GM12872 (cell line): ENCODE measurements around the gene IL17A.

Experiments
- TF ChIP-seq, protein P1 (sequence below): IDR thresholded peaks from 3 replicates; pipeline ENCODE4 v1.5.1; 2011; ENCODE audit warnings: low read depth, mild to moderate bottlenecking, low read length, moderate library complexity; ENCODE audit not compliant: insufficient read depth

IL17A gene

DNA sequence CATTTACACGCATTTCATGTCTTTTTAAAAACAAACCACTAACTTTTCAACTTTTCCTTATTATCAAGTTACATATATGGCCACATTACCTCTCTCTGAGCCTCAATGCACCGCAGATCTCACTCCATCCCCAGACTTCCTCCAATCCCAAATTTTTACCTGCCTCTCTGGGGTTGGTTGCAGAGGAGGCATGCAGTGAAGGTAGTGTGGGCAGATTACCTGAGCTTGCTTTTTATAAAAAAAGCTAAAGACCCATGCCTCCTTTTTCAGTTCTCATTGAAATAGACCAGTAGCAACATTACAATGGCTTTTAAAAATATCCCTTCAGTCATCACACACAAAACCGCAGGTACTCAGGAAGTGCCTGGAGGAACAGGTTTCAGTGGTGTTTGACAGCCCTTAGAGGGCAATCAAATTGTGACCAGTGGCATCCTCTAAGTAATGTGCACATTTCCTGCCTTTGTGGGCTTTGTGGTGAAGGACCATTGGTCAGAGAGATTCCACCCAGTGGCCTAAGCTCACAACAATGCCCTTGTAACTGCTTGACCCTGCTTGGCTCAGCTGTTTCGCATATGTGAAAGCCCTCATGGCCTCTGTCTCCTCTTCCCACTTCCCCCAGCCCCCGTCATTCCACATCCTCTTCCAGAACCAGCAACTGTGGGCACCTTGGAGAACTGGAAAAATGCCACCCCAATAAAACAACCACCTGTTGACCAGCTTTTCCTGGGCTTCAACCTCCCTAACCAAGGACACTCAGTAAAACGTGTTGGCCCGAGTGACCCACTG is 30.2 kb upstream of the IL17A start:
- TF ChIP-seq, protein P1, sequence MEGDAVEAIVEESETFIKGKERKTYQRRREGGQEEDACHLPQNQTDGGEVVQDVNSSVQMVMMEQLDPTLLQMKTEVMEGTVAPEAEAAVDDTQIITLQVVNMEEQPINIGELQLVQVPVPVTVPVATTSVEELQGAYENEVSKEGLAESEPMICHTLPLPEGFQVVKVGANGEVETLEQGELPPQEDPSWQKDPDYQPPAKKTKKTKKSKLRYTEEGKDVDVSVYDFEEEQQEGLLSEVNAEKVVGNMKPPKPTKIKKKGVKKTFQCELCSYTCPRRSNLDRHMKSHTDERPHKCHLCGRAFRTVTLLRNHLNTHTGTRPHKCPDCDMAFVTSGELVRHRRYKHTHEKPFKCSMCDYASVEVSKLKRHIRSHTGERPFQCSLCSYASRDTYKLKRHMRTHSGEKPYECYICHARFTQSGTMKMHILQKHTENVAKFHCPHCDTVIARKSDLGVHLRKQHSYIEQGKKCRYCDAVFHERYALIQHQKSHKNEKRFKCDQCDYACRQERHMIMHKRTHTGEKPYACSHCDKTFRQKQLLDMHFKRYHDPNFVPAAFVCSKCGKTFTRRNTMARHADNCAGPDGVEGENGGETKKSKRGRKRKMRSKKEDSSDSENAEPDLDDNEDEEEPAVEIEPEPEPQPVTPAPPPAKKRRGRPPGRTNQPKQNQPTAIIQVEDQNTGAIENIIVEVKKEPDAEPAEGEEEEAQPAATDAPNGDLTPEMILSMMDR: no peak

DNA sequence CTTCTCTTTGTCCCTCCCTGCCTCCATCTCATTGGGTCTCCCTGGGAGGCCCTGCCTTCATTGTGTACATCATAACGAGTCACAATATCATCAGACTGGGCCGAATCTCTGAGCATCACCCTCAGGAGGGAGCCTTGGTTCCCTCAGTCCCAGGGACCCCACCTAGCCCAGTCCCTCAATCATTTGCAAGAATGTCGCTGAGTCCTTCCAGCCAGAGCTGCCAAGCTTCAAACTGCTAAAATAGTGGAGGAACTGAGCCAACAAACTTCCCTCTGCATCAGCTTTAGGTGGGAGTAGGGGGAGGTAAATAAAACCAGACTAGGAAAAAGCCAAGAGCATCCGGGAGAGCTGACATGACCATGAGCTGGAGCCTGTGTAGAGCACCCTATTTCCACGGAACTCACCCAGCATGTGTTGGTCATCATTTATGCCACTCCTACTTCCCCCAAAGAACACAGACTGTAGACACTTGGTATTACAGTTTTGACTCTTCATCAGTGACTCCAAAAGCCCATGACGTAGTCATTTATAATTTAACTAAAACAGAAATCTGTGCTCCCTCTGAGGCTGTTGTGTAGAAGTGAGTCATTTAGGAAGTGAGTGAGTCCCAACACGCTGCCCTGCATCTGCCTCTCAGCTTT is 28.8 kb upstream of the IL17A start:
- TF ChIP-seq, protein P1: no peak

- TF ChIP-seq, protein P1: no peak
These were observed 25.6 kb upstream of the IL17A start for GRCh38 chr6:52160472-52161104.

DNA sequence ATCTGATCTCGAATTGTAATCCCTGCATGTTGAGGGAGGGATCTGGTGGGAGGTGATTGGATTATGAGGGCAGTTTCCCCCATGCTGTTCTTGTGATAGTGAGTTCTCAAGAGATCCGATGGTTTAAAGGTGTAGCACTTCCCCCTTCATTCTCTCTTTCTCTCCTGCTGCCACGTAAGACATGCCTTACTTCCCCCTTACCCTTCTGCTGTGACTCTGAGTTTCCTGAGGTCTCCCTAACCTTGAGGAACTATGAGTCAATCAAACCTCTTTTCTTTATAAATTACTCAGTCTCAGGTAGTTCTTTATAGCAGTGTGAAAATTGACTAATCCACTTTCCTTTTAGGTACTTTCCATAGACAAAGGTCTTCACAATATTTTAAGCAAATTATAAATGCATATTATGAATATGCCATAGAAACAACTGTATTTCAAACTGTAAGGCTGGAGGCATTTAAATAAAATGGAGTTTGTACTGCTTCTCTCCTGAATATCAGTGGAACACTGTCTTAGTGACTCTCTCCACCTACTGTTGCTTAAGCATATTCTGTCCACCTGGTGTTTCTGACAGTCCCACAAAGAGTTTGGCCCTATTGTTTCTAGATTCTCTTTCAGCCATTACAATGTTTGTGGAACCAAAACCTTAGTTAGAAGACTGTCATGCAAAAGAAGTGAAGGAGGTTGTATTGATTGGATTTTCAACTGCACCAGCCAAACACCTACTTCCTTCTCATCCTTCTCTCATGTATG is 24.3 kb upstream of the IL17A start:
- TF ChIP-seq, protein P1: no peak

- TF ChIP-seq, protein P1: peak; percentile 80
These were observed 23.0 kb upstream of the IL17A start for GRCh38 chr6:52162940-52163908.

GRCh38 chr6:52164319-52165094 is 21.7 kb upstream of the IL17A start:
- TF ChIP-seq, protein P1: no peak
